ENCODE results near the gene NRP1. TPM values are rescaled to one million over a fixed set of nuclear protein-coding genes. Genes with fewer than 3 reads are reported as not detected.

NRP1 gene
- total and polyA plus RNA-seq, 12 donors = 45.3 to 229 (median 157) TPM

DNA sequence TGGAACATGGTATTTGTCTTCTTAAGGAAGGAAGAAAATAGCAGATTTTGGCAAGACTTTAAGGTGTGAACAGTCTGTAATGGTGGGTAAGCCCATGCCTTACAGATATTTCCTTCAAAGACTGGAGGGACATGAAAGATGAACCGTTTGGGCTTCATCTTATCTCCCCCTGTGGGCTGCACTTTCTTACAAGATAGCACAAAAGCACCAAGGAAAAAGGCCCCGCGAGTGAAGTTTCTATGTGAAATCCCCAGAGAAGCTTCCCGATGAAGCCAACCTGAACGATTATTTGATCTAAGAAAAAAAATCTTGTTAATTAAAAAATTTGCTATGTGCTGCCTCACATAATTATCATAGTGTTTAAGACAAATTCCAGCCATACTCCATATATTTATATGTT, 91.5 kb downstream of the NRP1 start:
- WGBS, 2 donors = 74 to 77% methylated on average over 5 of the region's 5 CpGs
- H3K27ac ChIP-seq = peak overlapping the region in 2 of 10 donors; percentile 6 to 60
- no peaks in the 10 kb centered on the region for H3K9me3 ChIP-seq
- no peaks in the 10 kb centered on the region for H3K27me3 ChIP-seq
- TF ChIP-seq, protein P1, sequence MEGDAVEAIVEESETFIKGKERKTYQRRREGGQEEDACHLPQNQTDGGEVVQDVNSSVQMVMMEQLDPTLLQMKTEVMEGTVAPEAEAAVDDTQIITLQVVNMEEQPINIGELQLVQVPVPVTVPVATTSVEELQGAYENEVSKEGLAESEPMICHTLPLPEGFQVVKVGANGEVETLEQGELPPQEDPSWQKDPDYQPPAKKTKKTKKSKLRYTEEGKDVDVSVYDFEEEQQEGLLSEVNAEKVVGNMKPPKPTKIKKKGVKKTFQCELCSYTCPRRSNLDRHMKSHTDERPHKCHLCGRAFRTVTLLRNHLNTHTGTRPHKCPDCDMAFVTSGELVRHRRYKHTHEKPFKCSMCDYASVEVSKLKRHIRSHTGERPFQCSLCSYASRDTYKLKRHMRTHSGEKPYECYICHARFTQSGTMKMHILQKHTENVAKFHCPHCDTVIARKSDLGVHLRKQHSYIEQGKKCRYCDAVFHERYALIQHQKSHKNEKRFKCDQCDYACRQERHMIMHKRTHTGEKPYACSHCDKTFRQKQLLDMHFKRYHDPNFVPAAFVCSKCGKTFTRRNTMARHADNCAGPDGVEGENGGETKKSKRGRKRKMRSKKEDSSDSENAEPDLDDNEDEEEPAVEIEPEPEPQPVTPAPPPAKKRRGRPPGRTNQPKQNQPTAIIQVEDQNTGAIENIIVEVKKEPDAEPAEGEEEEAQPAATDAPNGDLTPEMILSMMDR (IDR thresholded peaks at IDR 0.05) = no peak
- H3K4me1 ChIP-seq = peaks cover 5 to 90% (median 57%) of the 10 kb centered on the region in 9 donors
- no peak for DNase-seq
- intact Hi-C loops (cut with DNase I) = no loop called here
- no peak for ATAC-seq
- H3K4me3 ChIP-seq = no peak overlapping the region
- peaks cover 0 to 98% (median 24%) of the 10 kb centered on the region in 9 donors for H3K36me3 ChIP-seq

DNA sequence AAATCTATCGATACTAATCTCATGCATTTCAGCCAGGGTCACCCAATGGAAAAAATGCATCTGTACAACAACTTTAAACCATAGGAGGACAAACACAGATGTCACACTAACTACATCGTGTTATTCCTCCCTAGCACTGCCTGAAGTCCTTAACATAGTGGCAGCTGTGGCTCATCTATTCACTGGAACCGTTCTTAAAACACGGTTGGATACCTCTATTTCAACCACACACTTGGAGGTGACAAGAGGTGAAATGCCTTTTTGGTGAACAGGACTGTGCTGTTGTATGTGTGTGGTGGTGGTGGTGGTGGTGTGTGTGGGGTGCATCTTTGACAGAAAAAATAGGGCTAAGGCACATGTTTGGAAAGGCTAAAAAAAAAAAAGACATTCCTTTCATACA, 93.1 kb downstream of the NRP1 start:
- intact Hi-C loops (cut with DNase I) = no loop called here
- Histone ChIP-seq H3K4me1 (peaks cover 4 to 85% (median 53%) of the 10 kb centered on the region in 9 donors), H3K9me3 (no peaks in the 10 kb centered on the region), H3K27me3 (no peaks in the 10 kb centered on the region), H3K27ac (peak overlapping the region in 6 of 10 donors; percentile 6 to 60 (median 37)), H3K4me3 (no peak overlapping the region), H3K36me3 (peaks cover 0 to 90% (median 11%) of the 10 kb centered on the region in 9 donors)
- DNase-seq = no peak
- peak in 2 of 8 donors; percentile 11 to 14 for ATAC-seq
- TF ChIP-seq, protein P1 (IDR thresholded peaks at IDR 0.05) = no peak
- WGBS, 2 donors = 35 to 45% methylated on average over 4 of the region's 4 CpGs

DNA sequence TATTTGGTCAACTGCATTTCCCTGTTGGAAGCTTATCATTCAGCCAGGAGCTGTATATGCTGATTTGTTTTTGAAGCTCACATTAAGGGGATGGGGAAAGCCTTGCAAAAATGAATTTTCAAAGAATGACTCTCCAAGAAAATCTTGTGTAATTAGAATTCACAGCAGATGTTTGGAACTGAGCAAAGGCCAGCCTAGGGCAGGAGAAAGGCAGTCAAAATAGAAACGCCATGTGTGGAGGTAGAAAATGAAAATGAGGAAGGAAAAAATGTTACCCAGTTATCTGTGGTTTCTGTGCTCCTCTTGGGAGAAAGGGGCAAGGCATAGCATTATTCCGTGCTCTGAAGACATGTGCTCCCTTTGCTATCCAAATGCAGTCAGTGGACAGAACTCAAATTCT, 93.5 kb downstream of the NRP1 start:
- Histone ChIP-seq H3K27ac (peak overlapping the region in 6 of 10 donors; percentile 6 to 60 (median 37)), H3K9me3 (no peaks in the 10 kb centered on the region), H3K27me3 (no peaks in the 10 kb centered on the region), H3K36me3 (peaks cover 0 to 90% (median 10%) of the 10 kb centered on the region in 9 donors), H3K4me3 (no peak overlapping the region), H3K4me1 (peaks cover 6 to 85% (median 54%) of the 10 kb centered on the region in 9 donors)
- TF ChIP-seq, protein P1 (IDR thresholded peaks at IDR 0.05) = no peak
- ATAC-seq (peak in 2 of 8 donors; percentile 5 to 17), DNase-seq (no peak)
- WGBS, 2 donors = 49 to 59% methylated on average over 2 of the region's 2 CpGs
- intact Hi-C loops (cut with DNase I) = no loop called here

DNA sequence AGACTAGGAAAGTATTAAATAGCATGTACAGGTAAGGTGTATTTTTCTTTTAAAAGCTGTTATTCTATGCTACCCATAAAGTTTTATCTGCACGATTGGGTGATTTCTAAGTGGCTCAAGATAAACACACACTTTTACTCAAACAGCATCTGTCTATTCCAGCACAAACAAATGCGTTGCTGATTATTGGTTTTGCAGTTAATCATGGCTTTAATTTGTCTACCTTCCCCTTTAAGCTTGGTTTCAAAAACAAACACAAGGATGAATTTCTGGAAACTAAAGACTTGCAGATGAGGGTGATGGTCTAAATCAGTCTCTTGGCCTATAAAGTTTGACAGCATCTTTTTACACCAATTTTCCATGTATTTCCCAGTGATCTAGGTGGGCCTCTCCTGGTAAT, 94.2 kb downstream of the NRP1 start:
- Histone ChIP-seq H3K27me3 (no peaks in the 10 kb centered on the region), H3K36me3 (peaks cover 0 to 83% (median 8%) of the 10 kb centered on the region in 9 donors), H3K27ac (peak overlapping the region in 4 of 10 donors; percentile 30 to 60 (median 39)), H3K4me3 (no peak overlapping the region), H3K9me3 (no peaks in the 10 kb centered on the region), H3K4me1 (peaks cover 9 to 85% (median 54%) of the 10 kb centered on the region in 9 donors)
- DNase-seq (no peak), ATAC-seq (no peak)
- intact Hi-C loops (cut with DNase I) = no loop called here
- 83 to 87% methylated on average over 2 of the region's 2 CpGs for whole genome bisulfite sequencing, 2 donors
- TF ChIP-seq, protein P1 (IDR thresholded peaks at IDR 0.05) = no peak
